Activated T-cell treated with anti-CD3 and anti-CD28 coated beads, Interleukin-2, amount 50 U/mL, for 4 hours (primary cell): ENCODE measurements around the gene EXD3. TPM values are rescaled to one million over a fixed set of nuclear protein-coding genes. Genes with fewer than 3 reads are reported as not detected.
"Not testable (repeated sequence)": the region's sequence is repeated elsewhere in the genome, so short reads cannot be mapped to it uniquely, and the experiment has no call there.

Experiments
- ATAC-seq, 2 donors: fragments of 200-7000 bp; cut with Tn5 transposase; one replicate each; pipeline ENCODE4 v1.10.0; 2021
- DNase-seq: peaks from one replicate; pipeline ENCODE4 v3.0.0-alpha.2; 2020
- H3K27me3 Mint-ChIP-seq: one replicate; pipeline ENCODE4 v1.8.0; 2021; ENCODE audit warnings: low read depth, mixed read lengths
- H3K36me3 Mint-ChIP-seq: one replicate; pipeline ENCODE4 v1.8.0; 2022; ENCODE audit warnings: mixed read lengths; ENCODE audit not compliant: insufficient read depth
- H3K4me1 Mint-ChIP-seq: one replicate; pipeline ENCODE4 v1.8.0; 2021; ENCODE audit warnings: low read depth, mixed read lengths
- H3K4me3 Mint-ChIP-seq: one replicate; pipeline ENCODE4 v1.8.0; 2021; ENCODE audit warnings: mild to moderate bottlenecking, moderate library complexity, mixed read lengths
- H3K9me3 Mint-ChIP-seq: one replicate; pipeline ENCODE4 v1.8.0; 2021; ENCODE audit warnings: mixed read lengths
- total RNA-seq, 3 donors: library from RNA; stranded (reverse); gene quantifications; one replicate each; pipeline ENCODE4 v1.2.1, GENCODE V29; 2021

Gene EXD3
- total RNA-seq, 3 donors from 2014 or later = 1.7 to 2.8 (median 2.5) TPM

DNA sequence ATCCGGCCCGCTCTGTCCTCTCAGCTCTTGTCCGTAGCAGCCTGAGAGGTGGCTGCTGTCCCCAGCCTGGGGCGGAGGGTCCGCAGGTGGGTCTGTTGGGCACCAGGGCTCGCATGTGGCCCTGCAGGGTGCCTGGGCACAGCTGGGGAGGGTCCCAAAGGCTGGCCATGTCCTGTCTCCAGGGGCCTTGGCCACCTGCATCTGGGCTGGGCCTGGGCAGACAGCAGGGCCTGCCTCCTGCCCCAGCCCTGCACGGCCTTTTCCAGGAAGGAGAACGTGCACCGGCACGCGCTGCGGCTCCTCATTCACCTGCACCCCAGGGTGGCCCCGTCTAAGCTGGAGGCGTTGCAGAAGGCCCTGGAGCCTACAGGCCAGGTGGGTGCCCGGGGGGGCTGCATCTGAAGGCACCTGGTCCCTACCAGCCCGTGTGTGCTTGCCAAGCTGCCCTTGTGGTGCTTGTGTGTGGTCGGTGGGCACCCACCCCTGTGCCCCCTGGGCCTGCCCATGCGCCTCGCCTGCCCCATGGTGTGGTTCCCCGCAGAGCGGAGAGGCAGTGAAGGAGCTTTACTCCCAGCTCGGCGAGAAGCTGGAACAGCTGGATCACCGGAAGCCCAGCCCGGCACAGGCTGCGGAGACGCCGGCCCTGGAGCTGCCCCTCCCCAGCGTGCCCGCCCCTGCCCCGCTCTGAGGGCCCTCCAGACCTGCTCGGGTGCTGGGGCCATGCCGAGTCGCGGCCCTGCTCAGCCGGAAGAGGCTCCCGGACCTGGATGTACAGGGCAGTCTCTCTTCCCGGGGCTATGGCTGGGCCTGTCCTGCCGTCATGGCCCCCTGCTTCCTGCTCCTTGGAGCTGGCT is 150.5 kb downstream of the EXD3 start:
- peaks cover 17% of the 10 kb centered on the region for H3K36me3 Mint-ChIP-seq
- DNase-seq (no peak), ATAC-seq (no peak)
- H3K4me1 Mint-ChIP-seq = peaks cover 17% of the 10 kb centered on the region
- no peaks in the 10 kb centered on the region for H3K9me3 Mint-ChIP-seq
- H3K4me3 Mint-ChIP-seq = no peak overlapping the region
- H3K27me3 Mint-ChIP-seq = no peaks in the 10 kb centered on the region

DNA sequence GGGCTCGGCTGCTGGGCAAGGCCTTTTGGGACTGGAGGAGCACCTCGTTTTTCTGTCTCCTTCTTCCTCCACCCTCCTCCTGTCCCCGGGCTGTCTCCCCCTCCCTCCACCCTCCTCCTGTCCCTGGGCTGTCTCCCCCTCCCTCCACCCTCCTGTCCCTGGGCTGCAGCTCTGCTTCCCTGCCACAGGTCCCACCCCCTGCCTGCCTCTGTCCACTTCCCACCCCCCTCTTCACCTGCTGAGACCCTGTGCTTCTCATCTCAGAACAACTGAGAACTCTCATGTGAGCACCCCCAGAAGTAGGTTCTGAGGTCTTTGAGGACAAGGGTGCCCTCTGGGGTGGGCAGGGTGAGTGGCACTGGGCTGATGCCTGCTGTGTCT is 151.3 kb downstream of the EXD3 start:
- ATAC-seq = peak in 1 of 2 donors; percentile 7
- no peak for DNase-seq
- peaks cover 17% of the 10 kb centered on the region for H3K36me3 Mint-ChIP-seq
- no peaks in the 10 kb centered on the region for H3K9me3 Mint-ChIP-seq
- H3K4me1 Mint-ChIP-seq = peaks cover 16% of the 10 kb centered on the region
- no peaks in the 10 kb centered on the region for H3K27me3 Mint-ChIP-seq
- H3K4me3 Mint-ChIP-seq = no peak overlapping the region

DNA sequence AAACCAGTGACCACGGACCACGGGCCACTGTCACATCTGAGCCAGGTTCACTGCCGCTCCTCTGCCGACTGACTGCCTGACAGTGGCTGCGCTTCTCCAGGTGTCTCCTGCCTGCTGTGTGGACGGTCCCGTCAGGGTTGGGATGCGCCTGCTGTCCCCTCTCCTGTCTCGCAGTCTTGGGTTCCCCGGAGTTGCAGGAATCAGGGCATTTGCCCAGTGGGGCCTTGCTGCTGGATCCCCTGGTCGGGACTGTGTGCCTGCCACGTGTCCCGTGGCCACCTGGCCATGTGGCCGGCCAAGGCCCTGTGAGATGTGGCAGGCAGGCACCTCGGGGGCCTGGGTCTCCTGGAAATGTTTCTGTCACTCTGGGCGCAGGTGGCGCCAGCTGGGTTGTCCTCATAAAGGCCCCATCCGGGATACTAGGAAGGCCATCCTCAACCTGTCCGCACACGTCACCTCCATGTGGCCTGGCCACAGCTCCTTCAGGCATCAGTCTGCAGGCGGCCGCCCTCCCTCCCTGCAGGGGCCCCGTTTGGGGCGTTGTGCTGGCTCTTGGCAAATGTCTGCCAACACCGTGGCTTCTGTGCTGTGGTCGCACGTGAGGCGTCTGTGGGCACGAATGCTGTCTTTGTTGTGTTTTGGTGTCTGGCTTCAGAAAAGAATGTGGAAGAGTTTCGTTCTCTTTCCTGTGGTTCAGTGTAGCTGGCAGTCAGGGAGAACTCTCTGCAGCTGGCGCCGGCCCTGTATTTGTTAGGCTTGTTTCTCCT is 151.8 kb downstream of the EXD3 start:
- Mint-ChIP-seq H3K4me3 (no peak overlapping the region), H3K4me1 (peaks cover 13% of the 10 kb centered on the region), H3K9me3 (no peaks in the 10 kb centered on the region), H3K36me3 (peaks cover 17% of the 10 kb centered on the region), H3K27me3 (no peaks in the 10 kb centered on the region)
- DNase-seq = no peak
- ATAC-seq = peak; percentile 18 to 61

DNA sequence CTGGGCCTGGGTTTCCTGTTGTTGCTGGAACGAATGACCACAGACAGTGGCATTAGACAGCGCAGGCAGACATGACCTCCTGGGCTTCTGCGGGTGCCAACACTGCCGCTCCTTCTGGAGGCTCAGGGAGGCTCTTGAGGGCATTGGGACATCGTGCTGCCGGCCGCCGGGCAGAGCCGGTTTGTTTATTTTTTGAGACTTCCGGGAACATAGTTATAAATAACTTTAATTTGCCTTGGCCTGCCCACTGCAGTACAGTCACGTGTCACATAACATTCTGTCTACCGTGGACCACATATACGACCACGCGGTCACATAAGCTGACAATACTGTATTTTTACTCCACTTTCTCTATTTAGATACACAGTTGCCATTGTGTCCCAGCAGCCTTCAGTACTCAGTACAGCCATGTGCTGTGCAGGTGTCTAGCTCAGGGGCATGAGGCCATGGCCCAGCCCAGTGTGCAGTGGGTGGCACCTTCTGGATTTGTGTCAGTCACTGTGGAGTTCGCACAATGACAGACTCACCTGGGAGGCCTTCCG is 153.7 kb downstream of the EXD3 start:
- H3K36me3 Mint-ChIP-seq = peaks cover 18% of the 10 kb centered on the region
- H3K4me1 Mint-ChIP-seq = peaks cover 7% of the 10 kb centered on the region
- no peak overlapping the region for H3K4me3 Mint-ChIP-seq
- no peaks in the 10 kb centered on the region for H3K9me3 Mint-ChIP-seq
- no peaks in the 10 kb centered on the region for H3K27me3 Mint-ChIP-seq
- DNase-seq (no peak), ATAC-seq (no peak)

DNA sequence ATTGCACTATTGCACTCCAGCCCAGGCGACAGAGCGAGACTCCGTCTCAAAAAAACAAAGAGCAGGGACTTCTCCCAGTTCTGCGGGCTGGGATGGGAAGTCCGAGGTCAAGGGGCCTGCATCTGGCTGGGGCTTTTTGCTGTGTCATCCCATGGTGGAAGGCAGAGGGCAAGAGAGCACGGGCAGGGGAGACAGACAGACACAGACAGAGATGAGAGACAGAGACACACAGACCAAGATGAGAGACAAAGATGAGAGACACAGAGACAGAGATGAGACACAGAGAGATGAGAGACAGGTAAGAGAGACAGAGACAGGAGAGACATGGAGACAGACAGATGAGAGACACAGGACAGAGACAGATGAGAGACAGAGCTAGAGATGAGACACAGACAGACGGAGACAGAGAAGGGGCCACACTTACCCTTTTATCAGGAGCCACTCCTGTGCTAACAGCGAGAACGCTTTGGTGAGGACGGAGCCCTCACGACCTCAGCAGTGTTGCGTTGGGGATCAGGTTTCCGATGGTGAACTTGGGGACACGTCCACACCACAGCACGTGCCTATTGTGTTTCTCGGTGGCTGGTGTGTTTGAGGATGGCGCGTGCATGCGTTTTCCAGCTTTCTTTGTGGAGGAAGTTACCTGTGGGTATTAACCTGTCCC is 154.3 kb downstream of the EXD3 start:
- Mint-ChIP-seq H3K36me3 (peaks cover 18% of the 10 kb centered on the region), H3K4me1 (peaks cover 7% of the 10 kb centered on the region), H3K27me3 (no peaks in the 10 kb centered on the region), H3K4me3 (no peak overlapping the region), H3K9me3 (no peaks in the 10 kb centered on the region)
- no peak for ATAC-seq
- no peak for DNase-seq

DNA sequence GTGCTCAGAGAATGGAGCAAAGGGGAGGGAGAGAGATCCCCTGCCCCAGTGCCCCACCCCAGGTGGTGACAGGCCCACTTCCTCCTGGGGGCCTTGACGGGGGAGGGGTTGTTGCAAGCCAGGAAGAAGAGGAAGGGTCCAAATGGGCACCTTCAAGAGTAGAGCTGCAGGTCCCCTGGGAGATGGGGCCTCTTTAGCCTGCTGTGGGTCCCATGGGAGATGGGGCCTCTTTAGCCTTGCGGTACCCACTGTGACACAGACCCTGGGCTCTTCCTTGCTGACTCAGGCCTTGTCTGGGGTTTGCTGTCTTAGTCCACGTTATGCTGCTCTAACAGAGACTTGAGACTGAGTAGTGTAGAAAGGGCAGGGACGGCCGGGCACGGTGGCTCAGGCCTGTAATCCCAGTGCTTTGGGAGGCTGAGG is 155.0 kb downstream of the EXD3 start:
- ATAC-seq (no peak), DNase-seq (no peak)
- Mint-ChIP-seq H3K4me1 (peaks cover 7% of the 10 kb centered on the region), H3K9me3 (no peaks in the 10 kb centered on the region), H3K36me3 (peaks cover 15% of the 10 kb centered on the region), H3K4me3 (no peak overlapping the region), H3K27me3 (no peaks in the 10 kb centered on the region)

DNA sequence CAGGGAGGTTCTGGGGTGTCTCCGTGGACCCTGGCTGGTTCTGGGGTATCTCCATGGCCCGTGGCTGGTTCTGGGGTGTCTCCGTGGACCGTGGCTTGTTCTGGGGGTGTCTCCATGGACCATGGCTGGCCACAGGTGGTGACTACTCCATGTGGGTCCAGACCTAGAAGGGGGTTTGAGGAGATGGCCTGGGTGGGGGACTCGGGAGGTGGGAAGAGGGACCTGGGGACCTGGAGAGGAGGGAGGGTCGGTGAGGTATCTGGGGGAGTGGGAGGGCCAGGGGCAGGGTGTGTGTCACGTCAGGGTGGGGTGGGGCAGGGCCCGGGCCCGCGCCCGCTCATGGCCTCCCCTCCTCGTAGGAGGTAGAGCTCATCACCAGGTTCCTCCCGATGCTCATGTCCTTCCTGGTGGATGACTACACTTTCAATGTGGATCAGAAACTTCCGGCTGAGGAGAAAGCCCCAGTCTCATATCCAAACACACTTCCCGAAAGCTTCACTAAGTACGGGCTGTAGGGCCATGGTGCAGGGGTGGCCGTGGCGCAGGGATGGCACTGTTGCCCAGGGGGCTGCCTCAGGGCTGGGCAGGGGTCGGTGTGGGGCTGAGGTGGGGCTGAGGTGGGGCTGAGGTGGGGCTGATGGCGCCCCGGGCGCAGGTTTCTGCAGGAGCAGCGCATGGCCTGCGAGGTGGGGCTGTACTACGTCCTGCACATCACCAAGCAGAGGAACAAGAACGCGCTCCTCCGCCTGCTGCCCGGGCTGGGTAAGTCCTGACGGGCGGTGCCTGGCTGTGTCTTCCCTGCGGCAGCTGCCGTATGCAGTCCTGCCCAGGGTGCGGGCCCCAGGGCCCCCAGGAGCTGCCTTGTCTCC is 156.1 kb downstream of the EXD3 start:
- peaks cover 8% of the 10 kb centered on the region for H3K4me1 Mint-ChIP-seq
- no peaks in the 10 kb centered on the region for H3K27me3 Mint-ChIP-seq
- ATAC-seq (no peak), DNase-seq (no peak)
- peaks cover 15% of the 10 kb centered on the region for H3K36me3 Mint-ChIP-seq
- H3K4me3 Mint-ChIP-seq = no peak overlapping the region
- H3K9me3 Mint-ChIP-seq = no peaks in the 10 kb centered on the region

DNA sequence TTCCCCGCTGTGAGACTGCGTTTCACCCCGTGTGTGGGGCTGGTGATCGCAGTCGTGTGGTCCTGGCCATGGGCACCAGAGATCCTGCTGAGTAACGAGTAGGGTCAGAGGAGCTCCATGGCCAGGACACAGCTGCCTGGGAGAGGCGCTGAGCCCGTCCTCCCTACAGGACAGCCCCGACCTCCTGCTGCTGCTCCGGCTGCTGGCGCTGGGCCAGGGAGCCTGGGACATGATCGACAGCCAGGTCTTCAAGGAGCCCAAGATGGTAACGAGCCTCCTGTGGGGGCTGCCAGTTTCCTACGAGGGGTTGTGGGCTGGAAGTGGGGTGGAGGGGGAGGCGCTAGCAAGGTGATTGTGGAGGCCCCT is 156.8 kb downstream of the EXD3 start:
- DNase-seq = no peak
- Mint-ChIP-seq H3K4me1 (peaks cover 5% of the 10 kb centered on the region), H3K27me3 (no peaks in the 10 kb centered on the region), H3K4me3 (no peak overlapping the region), H3K9me3 (no peaks in the 10 kb centered on the region), H3K36me3 (peaks cover 19% of the 10 kb centered on the region)
- no peak for ATAC-seq

DNA sequence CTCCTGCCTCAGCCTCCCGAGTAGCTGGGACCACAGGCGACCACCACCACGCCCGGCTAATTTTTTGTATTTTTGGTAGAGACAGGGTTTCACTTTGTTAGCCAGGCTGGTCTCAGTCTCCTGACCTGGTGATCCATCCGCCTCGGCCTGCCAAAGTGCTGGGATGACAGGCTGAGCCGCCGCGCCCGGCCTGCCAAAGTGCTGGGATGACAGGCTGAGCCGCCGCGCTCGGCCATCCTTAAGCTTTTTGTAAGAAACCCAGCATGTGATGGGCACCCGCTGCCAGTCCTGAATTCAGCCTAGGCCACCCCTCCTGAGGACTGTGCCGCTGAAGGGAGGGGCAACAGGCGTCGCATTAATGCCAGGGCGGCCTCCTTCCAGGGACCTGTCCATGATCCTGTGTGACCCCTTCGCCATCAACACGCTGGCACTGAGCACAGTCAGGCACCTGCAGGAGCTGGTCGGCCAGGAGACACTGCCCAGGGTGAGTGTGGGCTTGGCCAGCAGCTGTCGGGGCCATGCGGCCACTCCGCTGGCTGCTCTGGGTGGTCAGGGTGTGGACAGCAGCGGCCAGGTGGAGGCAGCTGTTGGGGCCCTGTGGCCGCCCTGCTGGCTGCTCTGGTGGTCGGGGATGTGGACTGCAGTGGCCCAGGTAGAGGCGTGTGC is 157.3 kb downstream of the EXD3 start:
- H3K27me3 Mint-ChIP-seq = no peaks in the 10 kb centered on the region
- DNase-seq (no peak), ATAC-seq (no peak)
- no peak overlapping the region for H3K4me3 Mint-ChIP-seq
- peaks cover 2% of the 10 kb centered on the region for H3K4me1 Mint-ChIP-seq
- H3K36me3 Mint-ChIP-seq = peaks cover 19% of the 10 kb centered on the region
- no peaks in the 10 kb centered on the region for H3K9me3 Mint-ChIP-seq

DNA sequence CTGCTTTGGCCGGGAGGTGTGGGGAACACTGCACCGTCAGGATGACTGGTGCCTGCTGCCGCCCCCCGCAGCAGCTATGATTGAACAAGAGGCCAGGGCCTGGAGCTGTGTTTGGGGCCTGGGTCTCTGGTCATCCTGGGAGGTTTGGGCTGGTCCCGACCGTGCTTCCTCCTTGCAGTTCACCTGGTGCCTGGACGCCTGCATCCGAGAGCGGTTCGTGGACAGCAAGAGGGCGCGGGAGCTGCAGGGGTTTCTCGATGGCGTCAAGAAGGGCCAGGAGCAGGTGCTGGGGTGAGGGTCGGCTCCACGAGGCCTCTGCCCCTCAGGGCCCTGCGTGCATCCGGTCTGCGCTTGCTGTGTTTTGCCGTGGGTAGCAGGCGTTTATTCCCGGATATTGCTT is 158.9 kb downstream of the EXD3 start:
- Mint-ChIP-seq H3K4me3 (no peak overlapping the region), H3K36me3 (peaks cover 11% of the 10 kb centered on the region), H3K4me1 (peaks cover 2% of the 10 kb centered on the region), H3K27me3 (no peaks in the 10 kb centered on the region), H3K9me3 (no peaks in the 10 kb centered on the region)
- DNase-seq (no peak), ATAC-seq (no peak)

DNA sequence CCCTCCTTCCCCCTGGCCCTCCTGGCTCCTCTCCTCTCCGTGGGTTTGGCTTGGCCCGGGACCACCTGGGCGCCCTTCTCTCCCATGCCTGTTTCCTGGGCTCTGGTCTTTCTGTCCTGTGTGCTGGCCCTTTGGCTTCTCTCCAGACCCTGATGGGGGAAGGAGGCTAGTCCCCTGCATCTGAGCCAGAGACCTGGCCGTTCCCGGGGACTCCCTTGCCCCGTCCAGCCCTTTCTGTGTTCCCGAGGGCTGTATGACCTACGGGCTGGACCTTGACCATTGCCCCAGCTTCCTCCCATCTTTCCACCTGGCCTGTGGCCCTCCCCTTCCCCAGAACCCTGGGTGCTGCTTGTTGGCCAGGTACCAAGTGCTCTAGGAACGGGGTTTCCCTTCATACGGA is 159.5 kb downstream of the EXD3 start:
- Mint-ChIP-seq H3K4me1 (peaks cover 2% of the 10 kb centered on the region), H3K9me3 (no peaks in the 10 kb centered on the region), H3K4me3 (no peak overlapping the region), H3K36me3 (peaks cover 6% of the 10 kb centered on the region), H3K27me3 (no peaks in the 10 kb centered on the region)
- no peak for DNase-seq
- no peak for ATAC-seq

DNA sequence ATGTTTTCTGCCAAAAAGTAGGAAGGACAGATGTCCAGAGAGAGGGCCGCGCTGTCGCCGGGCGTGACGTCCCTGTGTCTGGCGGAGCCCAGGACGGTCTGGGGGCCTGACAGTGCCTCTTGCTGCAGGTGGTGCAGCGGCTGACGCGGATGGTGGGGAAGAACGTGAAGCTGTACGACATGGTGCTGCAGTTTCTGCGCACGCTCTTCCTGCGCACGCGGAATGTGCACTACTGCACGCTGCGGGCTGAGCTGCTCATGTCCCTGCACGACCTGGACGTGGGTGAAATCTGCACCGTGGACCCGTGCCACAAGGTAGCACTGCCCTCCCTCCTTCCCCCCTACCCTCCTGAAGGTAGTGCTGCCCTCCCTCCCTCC is 160.1 kb downstream of the EXD3 start:
- DNase-seq (no peak), ATAC-seq (no peak)
- peaks cover 6% of the 10 kb centered on the region for H3K36me3 Mint-ChIP-seq
- peaks cover 2% of the 10 kb centered on the region for H3K4me1 Mint-ChIP-seq
- no peak overlapping the region for H3K4me3 Mint-ChIP-seq
- no peaks in the 10 kb centered on the region for H3K9me3 Mint-ChIP-seq
- no peaks in the 10 kb centered on the region for H3K27me3 Mint-ChIP-seq

DNA sequence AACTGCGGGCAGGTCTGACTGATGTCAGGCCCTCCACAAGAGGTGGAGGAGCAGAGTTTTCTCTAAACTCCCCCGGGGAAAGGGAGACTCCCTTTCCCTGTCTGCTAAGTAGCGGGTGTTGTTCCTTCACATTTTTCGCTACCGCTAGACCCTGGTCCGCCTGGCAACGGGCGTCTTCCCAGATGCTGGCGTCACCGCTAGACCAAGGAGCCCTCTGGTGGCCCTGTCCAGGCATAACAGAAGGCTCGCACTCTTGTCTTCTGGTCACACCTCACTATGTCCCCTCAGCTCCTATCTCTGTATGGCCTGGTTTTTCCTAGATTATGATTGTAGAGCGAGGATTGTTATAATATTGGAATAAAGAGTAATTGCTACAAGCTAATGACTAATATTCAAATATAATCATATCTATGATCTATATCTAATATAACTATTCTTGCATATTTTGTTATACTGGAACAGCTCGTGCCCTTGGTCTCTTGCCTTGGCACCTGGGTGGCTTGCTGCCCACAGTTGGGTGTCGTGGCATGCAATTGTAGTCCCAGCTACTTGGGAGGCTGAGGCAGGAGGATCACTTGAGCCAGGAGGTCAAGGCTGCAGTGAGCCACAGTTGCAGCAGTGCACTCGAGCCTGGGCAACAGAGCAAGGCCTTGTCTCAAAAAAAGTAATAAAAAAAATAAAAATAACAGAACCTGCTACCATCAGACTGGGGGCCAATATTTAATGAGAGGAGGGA is 160.6 kb downstream of the EXD3 start:
- H3K4me3 Mint-ChIP-seq, H3K27me3 Mint-ChIP-seq, H3K9me3 Mint-ChIP-seq, DNase-seq, H3K4me1 Mint-ChIP-seq, H3K36me3 Mint-ChIP-seq, ATAC-seq: not testable (repeated sequence)
